HCT116 (cell line): Measurements from ENCODE around the gene H3-3A. TPM values are rescaled to one million over a fixed set of nuclear protein-coding genes. Genes with fewer than 3 reads are reported as not detected.

ENCODE experiments used
- ATAC-seq: fragments of 200-7000 bp; cut with Tn5 transposase; 2 replicates; pipeline ENCODE4 v1.9.1; 2020; ENCODE audit warnings: mild to moderate bottlenecking, moderate library complexity
- BruUV-seq: library from RNA; stranded (reverse); fragments of 400-500 nt; replicated peaks from 2 replicates; lab custom pipeline; 2021; lab: Mats Ljungman, UMichigan
- CTCF ChIA-PET: fragments of 300-600 bp; sonication (Branson Sonifier 250); formaldehyde crosslinking; loops from one replicate; lab custom pipeline; 2021; ENCODE audit warnings: antibody characterized with exemption; lab: Charles Lee
- POLR2A ChIA-PET: fragments of 300-600, 350-600 bp; sonication (Branson Sonifier 250); formaldehyde crosslinking; loops from one replicate; lab custom pipeline; 2021; ENCODE audit warnings: antibody characterized with exemption; lab: Charles Lee
- RAD21 ChIA-PET, 2 experiments: fragments of 300-600 bp; sonication (Branson Sonifier 250); formaldehyde crosslinking; loops; one replicate each; lab custom pipeline; 2023; ENCODE audit warnings: low total read pairs in 2 of 2; ENCODE audit not compliant: uncharacterized antibody in 2 of 2, unreplicated experiment in 2 of 2, low non-redundant PET in 1 of 2; lab: Charles Lee
- DNase-seq: peaks from one replicate; pipeline ENCODE4 v3.0.0-alpha.2; 2010; ENCODE audit warnings: low read depth, low spot score
- H2AFZ ChIP-seq: fragments of 200-600 bp; shearing (Covaris generic), sonication (generic); 2 replicates; pipeline ENCODE4 v1.6.1; 2017; ENCODE audit warnings: low read depth, mixed run types, mixed read lengths, antibody characterized with exemption, low read length; ENCODE audit not compliant: poor library complexity, severe bottlenecking
- H3K27ac ChIP-seq: 2 replicates; pipeline ENCODE4 v1.5.1; 2012; ENCODE audit warnings: low read depth, low read length
- H3K27me3 ChIP-seq: fragments of 200-600 bp; sonication (generic); 2 replicates; pipeline ENCODE4 v1.6.1; 2016; ENCODE audit warnings: mixed run types, low read length, mixed read lengths; ENCODE audit not compliant: insufficient read depth
- H3K36me3 ChIP-seq, 2 experiments: fragments of 200-500 bp in 1 of 2; fragments of 200-600 bp in 1 of 2; sonication (Bioruptor generic) in 1 of 2; sonication (generic) in 1 of 2; 2 replicates each; pipeline versions ENCODE4 v1.5.1 to v1.6.1; 2014 to 2016; ENCODE audit warnings: low read length in 2 of 2, inconsistent platforms in 1 of 2, mixed read lengths in 1 of 2, mixed run types in 1 of 2; ENCODE audit not compliant: insufficient read depth in 2 of 2, control insufficient read depth in 1 of 2
- H3K4me1 ChIP-seq, 2 experiments: fragments of 200-600 bp in 1 of 2; sonication (generic) in 1 of 2; 2 replicates each; pipeline versions ENCODE4 v1.5.1 to v1.6.1; 2012 to 2017; ENCODE audit warnings: low read length in 2 of 2, inconsistent platforms in 1 of 2, mild to moderate bottlenecking in 1 of 2, mixed read lengths in 1 of 2, mixed run types in 1 of 2, moderate library complexity in 1 of 2; ENCODE audit not compliant: insufficient read depth in 2 of 2, control insufficient read depth in 1 of 2
- H3K4me2 ChIP-seq: fragments of 200-600 bp; sonication (generic); 2 replicates; pipeline ENCODE4 v1.6.1; 2017; ENCODE audit warnings: mixed run types, low read length, mixed read lengths
- H3K4me3 ChIP-seq, 2 experiments: fragments of 200-600 bp in 1 of 2; sonication (generic) in 1 of 2; replicated peaks in 1 of 2; 2 replicates each; pipeline ENCODE4 v1.5.1; 2011 to 2016; ENCODE audit warnings: low read length in 2 of 2, control low read depth in 1 of 2, low read depth in 1 of 2, mild to moderate bottlenecking in 1 of 2, mixed read lengths in 1 of 2, mixed run types in 1 of 2
- H3K79me2 ChIP-seq: fragments of 200-600 bp; sonication (generic); 2 replicates; pipeline ENCODE4 v1.6.1; 2017; ENCODE audit warnings: mild to moderate bottlenecking, mixed run types, low read length, moderate library complexity, mixed read lengths; ENCODE audit not compliant: insufficient read depth
- H3K9ac ChIP-seq: fragments of 200-600 bp; sonication (generic); 2 replicates; pipeline ENCODE4 v1.6.1; 2016; ENCODE audit warnings: low read length, mixed read lengths
- H3K9me2 ChIP-seq: fragments of 200-600 bp; sonication (generic), shearing (Covaris generic); 2 replicates; pipeline ENCODE4 v1.6.1; 2017; ENCODE audit warnings: mixed run types, mild to moderate bottlenecking, moderate library complexity; ENCODE audit not compliant: insufficient read depth
- H3K9me3 ChIP-seq, 2 experiments: fragments of 200-500 bp in 1 of 2; fragments of 200-600 bp in 1 of 2; sonication (Bioruptor generic) in 1 of 2; sonication (generic) in 1 of 2; 2 replicates each; pipeline ENCODE4 v1.6.1; 2014 to 2017; ENCODE audit warnings: low read length in 2 of 2, mixed read lengths in 2 of 2, inconsistent platforms in 1 of 2, low read depth in 1 of 2, mild to moderate bottlenecking in 1 of 2, mixed run types in 1 of 2, moderate library complexity in 1 of 2; ENCODE audit not compliant: control insufficient read depth in 1 of 2, insufficient read depth in 1 of 2
- H4K20me1 ChIP-seq: fragments of 200-600 bp; sonication (generic), shearing (Covaris generic); 2 replicates; pipeline ENCODE4 v1.6.1; 2017; ENCODE audit warnings: mixed run types, mild to moderate bottlenecking, moderate library complexity; ENCODE audit not compliant: insufficient read depth
- CEBPB ChIP-seq: IDR thresholded peaks from 2 replicates; pipeline ENCODE4 v1.6.1; 2012; ENCODE audit warnings: low read depth
- EGR1 ChIP-seq: IDR thresholded peaks from 2 replicates; pipeline ENCODE4 v1.6.1; 2012; ENCODE audit warnings: low read depth
- ELF1 ChIP-seq: IDR thresholded peaks from 2 replicates; pipeline ENCODE4 v1.6.1; 2012; ENCODE audit warnings: low read depth, borderline replicate concordance
- EZH2phosphoT487 ChIP-seq: fragments of 200-600 bp; IDR thresholded peaks from 2 replicates; pipeline ENCODE4 v1.6.1; 2018; ENCODE audit warnings: antibody characterized with exemption, borderline replicate concordance
- FOSL1 ChIP-seq: IDR thresholded peaks from 2 replicates; pipeline ENCODE4 v1.6.1; 2012; ENCODE audit warnings: low read depth
- JUND ChIP-seq: IDR thresholded peaks from 2 replicates; pipeline ENCODE4 v1.6.1; 2012
- RAD21 ChIP-seq: IDR thresholded peaks from 2 replicates; pipeline ENCODE4 v1.6.1; 2012; ENCODE audit warnings: low read depth, mild to moderate bottlenecking
- SIN3A ChIP-seq: IDR thresholded peaks from 2 replicates; pipeline ENCODE4 v1.6.1; 2012; ENCODE audit warnings: low read depth
- SP1 ChIP-seq: IDR thresholded peaks from 2 replicates; pipeline ENCODE4 v1.6.1; 2012; ENCODE audit warnings: low read depth
- SRF ChIP-seq: IDR thresholded peaks from 2 replicates; pipeline ENCODE4 v1.6.1; 2012; ENCODE audit warnings: low read depth
- YY1 ChIP-seq: IDR thresholded peaks from 2 replicates; pipeline ENCODE4 v1.6.1; 2011; ENCODE audit warnings: low read length, low read depth, moderate library complexity, mild to moderate bottlenecking; ENCODE audit not compliant: insufficient replicate concordance; ENCODE audit errors: extremely low read depth
- intact Hi-C: fragments of 100-400 bp; cut with micrococcal nuclease; formaldehyde crosslinking; loops from 2 replicates; pipeline ENCODE4 v1.10.0; 2022
- total RNA-seq: library from RNA; stranded (reverse); gene quantifications from one replicate; pipeline ENCODE4 v1.2.1, GENCODE V29; 2021; ENCODE audit not compliant: unreplicated experiment

H3-3A gene
- total RNA-seq, 1 experiment from 2014 or later: 386 TPM

DNA sequence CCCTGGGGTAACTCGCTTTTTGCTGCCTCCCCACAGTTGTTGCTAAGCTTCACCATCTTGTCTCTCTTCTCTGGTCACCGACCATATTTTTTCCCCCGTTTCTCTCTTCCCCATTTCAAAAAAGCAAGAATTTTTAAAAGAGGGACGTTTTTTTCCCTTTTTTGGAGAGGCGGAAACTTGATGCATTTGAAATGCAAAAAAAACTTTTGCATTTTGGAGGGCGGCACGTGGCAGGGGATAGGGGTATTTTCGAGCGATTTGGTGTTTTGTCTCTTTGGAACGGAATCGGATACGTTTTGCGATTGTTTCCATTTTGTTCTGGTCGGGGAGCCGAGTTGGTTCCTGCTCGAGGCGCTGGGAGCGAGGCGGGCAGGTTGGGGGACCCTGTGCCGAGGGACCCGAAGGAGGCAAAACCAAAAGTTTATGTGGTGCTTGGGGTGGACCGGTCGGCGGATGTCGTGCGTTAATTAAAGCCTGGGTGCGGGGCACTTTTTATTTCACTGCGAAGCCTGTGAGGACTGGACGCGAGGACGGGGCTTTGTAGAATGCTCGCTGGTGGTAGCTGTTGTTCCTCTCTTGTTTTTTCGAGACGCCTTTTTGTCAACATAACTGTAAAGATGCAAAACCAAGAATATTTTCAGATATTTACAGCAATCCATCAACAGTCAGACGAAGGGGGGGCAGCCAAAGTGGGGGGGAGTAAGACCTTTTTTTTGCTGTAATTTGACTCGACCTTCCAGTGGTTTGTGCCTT lies 884 bp downstream of the H3-3A start:
- Histone ChIP-seq H4K20me1 (peaks cover 33% of the 10 kb centered on the region; the same call in 1 of the 2 replicates), H2AFZ (no peak overlapping the region), H3K4me1 (peaks cover 6 to 19% of the 10 kb centered on the region in 2 experiments; a peak in 3 of 4 replicates), H3K36me3 (peaks cover 23 to 30% of the 10 kb centered on the region in 2 experiments), H3K27me3 (no peaks in the 10 kb centered on the region), H3K9me3 (no peaks in the 10 kb centered on the region), H3K9me2 (no peaks in the 10 kb centered on the region), H3K4me3 (peak overlapping the region; percentile 80 to 88), H3K79me2 (peaks cover 58% of the 10 kb centered on the region), H3K9ac (peak overlapping the region; percentile 94), H3K4me2 (peak overlapping the region; percentile 92), H3K27ac (peak overlapping the region; percentile 83)
- TF ChIP-seq EZH2phosphoT487: no peak
- no peak for TF ChIP-seq RAD21
- no peak for TF ChIP-seq FOSL1
- TF ChIP-seq JUND: no peak
- no peak for TF ChIP-seq ELF1
- no peak for TF ChIP-seq SRF
- no peak for TF ChIP-seq EGR1
- no peak; the same call in 1 of the 2 replicates for TF ChIP-seq SIN3A
- TF ChIP-seq CEBPB: no peak
- TF ChIP-seq YY1: no peak
- TF ChIP-seq SP1: no peak
- TSS peak; percentile 47 for BruUV-seq
- POLR2A ChIA-PET: interaction anchor here (0.7 to 1.7 kb wide), 7 partner anchors 9 to 479 kb away, joined by 3 to 9 read pairs (median 4); no protein-coding TSS in a partner anchor
- CTCF ChIA-PET: interaction anchor here (0.6 to 1.4 kb wide), 4 partner anchors 9 to 76 kb away, joined by 3 to 7 read pairs (median 4); no protein-coding TSS in a partner anchor
- intact Hi-C loops: loop anchor here (10.0 kb wide), 1 partner anchor 589 kb away; no protein-coding TSS in a partner anchor
- RAD21 ChIA-PET: no interaction called here
- ATAC-seq (peak; percentile 3; the same call in 1 of the 2 replicates), DNase-seq (no peak)
